GM06990 (cell line): ENCODE results near the gene CDH4.

ENCODE experiments used
- DNase-seq: peaks from one replicate; pipeline ENCODE4 v3.0.0-alpha.2; 2011; ENCODE audit not compliant: insufficient read length; ENCODE audit errors: extremely low read depth
- H3K27me3 ChIP-seq: replicated peaks from 2 replicates; pipeline ENCODE4 v1.6.0; 2011; ENCODE audit warnings: low read length; ENCODE audit not compliant: control insufficient read depth, insufficient read depth
- H3K36me3 ChIP-seq: 2 replicates; pipeline ENCODE4 v1.5.1; 2011; ENCODE audit warnings: low read length; ENCODE audit not compliant: control insufficient read depth, insufficient read depth
- H3K4me3 ChIP-seq: replicated peaks from 2 replicates; pipeline ENCODE4 v1.5.1; 2011; ENCODE audit warnings: low read depth, mild to moderate bottlenecking, control low read depth, low read length
- TF ChIP-seq, protein P1 (sequence below): IDR thresholded peaks from 2 replicates; pipeline ENCODE4 v1.5.1; 2011; ENCODE audit warnings: low read length, control low read depth, mild to moderate bottlenecking, inconsistent platforms; ENCODE audit not compliant: insufficient read depth, poor library complexity, severe bottlenecking

CDH4 gene

DNA sequence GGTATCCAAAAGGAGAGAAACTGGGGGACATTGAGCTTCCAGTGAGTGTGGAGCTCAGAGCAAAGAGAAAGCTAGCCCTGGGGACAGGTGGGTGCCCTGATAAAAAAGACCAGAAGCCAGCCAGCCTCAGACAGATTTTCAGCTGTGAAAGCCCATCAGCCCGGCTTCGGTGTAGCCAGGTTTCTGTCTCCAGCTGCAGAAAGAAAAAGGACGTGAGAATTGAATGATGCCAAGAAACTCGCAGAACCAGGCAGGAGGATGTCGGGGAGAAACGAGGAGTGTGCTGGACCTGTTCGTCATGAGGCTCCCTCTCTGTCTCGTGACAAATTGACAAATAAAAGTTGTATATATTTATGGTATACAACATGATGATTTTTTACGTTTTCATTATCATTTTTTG, 63.3 kb downstream of the CDH4 start:
- Histone ChIP-seq H3K36me3 (no peaks in the 10 kb centered on the region), H3K27me3 (no peaks in the 10 kb centered on the region), H3K4me3 (no peak overlapping the region)
- TF ChIP-seq, protein P1, sequence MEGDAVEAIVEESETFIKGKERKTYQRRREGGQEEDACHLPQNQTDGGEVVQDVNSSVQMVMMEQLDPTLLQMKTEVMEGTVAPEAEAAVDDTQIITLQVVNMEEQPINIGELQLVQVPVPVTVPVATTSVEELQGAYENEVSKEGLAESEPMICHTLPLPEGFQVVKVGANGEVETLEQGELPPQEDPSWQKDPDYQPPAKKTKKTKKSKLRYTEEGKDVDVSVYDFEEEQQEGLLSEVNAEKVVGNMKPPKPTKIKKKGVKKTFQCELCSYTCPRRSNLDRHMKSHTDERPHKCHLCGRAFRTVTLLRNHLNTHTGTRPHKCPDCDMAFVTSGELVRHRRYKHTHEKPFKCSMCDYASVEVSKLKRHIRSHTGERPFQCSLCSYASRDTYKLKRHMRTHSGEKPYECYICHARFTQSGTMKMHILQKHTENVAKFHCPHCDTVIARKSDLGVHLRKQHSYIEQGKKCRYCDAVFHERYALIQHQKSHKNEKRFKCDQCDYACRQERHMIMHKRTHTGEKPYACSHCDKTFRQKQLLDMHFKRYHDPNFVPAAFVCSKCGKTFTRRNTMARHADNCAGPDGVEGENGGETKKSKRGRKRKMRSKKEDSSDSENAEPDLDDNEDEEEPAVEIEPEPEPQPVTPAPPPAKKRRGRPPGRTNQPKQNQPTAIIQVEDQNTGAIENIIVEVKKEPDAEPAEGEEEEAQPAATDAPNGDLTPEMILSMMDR: no peak
- DNase-seq: no peak

DNA sequence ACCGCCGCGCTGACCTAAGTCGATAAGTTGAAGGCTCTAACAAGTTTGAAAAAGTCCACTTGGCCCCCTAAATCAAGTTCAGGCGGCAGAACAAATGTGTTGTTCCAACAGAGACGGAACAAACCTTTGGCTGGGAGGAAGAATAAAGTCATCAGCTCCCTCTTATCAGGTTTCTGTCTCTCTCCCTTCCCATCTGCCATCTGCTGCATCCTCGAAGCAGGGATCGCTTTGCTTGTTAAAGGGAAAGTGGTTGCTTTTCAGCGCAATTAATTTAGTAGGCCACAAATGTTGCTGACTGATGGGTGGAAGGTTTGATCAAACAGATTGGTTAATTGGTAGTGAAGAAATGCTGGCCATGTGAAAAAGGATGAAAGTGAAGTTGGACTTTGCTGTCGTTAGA, 64.3 kb downstream of the CDH4 start:
- DNase-seq: no peak

DNA sequence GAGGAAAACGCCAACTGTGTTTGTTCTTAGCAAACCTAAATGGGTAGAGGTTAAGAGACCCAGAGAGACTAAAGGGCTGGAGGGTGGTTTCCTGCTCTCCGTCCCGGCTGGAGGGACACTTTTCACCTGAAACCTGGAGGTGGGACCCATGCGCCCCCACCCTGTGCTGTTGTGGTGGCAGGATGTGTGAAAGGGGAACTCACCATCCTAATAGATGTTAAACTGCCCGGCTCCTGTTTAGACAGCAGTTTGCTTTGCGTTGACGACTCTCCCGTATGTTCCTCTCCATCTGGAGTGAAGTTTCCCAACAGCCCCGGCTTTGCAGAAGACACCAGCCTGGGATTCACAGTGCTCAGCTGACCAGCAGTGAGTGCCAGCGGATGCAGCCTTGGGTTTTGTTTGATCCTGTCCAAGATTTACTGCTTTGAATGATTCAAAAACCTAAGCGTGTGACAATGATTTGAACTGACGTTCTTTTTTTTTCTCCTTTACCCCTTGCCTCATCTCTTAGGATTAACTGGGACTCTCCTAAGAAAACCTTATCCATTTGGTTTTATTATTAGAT, 66.0 kb downstream of the CDH4 start:
- no peak overlapping the region for H3K4me3 ChIP-seq
- TF ChIP-seq, protein P1: no peak
- H3K27me3 ChIP-seq: no peaks in the 10 kb centered on the region
- H3K36me3 ChIP-seq: no peaks in the 10 kb centered on the region
- DNase-seq: no peak

More for the DNA sequence above, 64.3 kb downstream of the CDH4 start:
- TF ChIP-seq, protein P1: no peak
- Histone ChIP-seq H3K36me3 (no peaks in the 10 kb centered on the region), H3K4me3 (no peak overlapping the region), H3K27me3 (no peaks in the 10 kb centered on the region)

DNA sequence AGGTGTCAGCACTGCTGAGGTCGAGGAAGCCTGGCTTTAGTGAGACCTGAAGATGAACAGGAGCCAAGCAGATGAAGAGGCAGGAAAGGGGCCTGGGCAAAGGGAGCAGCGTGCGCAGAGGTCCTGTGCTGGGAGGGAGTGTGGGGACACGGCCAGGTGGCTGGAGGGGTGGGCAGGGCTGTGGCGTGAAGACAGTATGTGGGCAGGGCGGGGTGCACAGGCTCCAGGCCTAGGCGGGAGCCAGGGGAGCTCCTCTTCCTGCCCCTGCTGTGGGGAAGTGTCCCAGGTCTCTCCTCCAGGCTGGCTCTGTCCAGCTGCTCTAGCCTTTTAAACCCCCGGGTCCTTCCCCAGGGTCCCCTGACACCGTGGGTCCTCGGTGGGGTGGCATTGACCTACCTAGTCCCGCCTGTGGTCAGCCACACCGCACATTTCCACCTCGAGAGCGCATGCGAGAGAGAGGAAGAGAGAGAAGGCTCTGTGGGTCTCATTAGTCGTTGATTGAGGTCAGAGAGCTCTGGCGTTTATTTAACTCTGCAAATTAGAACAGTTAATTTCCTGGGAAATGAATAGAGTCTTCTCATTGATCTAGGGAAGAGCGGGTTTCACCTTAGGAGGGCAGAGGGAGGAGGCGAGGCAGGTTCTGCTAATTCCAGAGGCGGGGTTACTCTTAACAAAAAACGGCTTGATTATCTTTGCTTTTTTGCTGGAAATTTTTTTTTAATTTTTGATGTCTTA, 68.8 kb downstream of the CDH4 start:
- H3K27me3 ChIP-seq: no peaks in the 10 kb centered on the region
- TF ChIP-seq, protein P1: no peak
- no peak overlapping the region for H3K4me3 ChIP-seq
- no peaks in the 10 kb centered on the region for H3K36me3 ChIP-seq
- no peak for DNase-seq

DNA sequence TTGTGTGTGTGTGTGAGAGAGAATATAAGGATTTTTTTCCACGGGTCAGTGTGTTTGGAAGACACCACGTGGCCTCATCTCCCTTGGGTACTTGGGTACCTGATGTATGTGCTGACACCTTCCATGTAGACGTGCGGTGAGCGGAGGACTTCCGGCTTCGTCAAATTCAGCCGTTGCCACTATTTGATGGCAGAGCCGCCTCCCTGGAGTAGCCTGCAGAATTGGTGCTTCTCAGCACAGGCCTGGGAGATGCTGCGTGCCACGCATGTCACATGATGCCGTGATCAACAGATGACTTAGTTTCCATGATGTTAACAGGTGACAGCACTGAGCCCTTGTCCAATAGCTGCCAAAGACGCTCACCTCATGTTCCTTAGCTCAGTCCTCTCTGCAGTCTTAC, 69.4 kb downstream of the CDH4 start:
- TF ChIP-seq, protein P1: no peak
- Histone ChIP-seq H3K27me3 (no peaks in the 10 kb centered on the region), H3K36me3 (no peaks in the 10 kb centered on the region), H3K4me3 (no peak overlapping the region)
- no peak for DNase-seq
